Osteoblast (primary cell): ENCODE measurements around the gene COX4I2. TPM values are rescaled to one million over a fixed set of nuclear protein-coding genes. Genes with fewer than 3 reads are reported as not detected.
A peak's percentile ranks its signal among the peaks of the same experiment; 100 is the strongest.

Source experiments
- DNase-seq: peaks from one replicate; pipeline ENCODE4 v3.0.0; 2011; ENCODE audit warnings: low spot score, mixed read lengths; ENCODE audit not compliant: insufficient read length; ENCODE audit errors: missing footprints
- H2AFZ ChIP-seq: 2 replicates; pipeline ENCODE4 v1.6.0; 2011; ENCODE audit warnings: mild to moderate bottlenecking, low read length
- H3K27ac ChIP-seq: 2 replicates; pipeline ENCODE4 v1.5.1; 2011; ENCODE audit warnings: mild to moderate bottlenecking, low read depth, low read length, moderate library complexity
- H3K27me3 ChIP-seq: 2 replicates; pipeline ENCODE4 v1.6.0; 2012; ENCODE audit warnings: mild to moderate bottlenecking, control low read depth, inconsistent platforms, low read length, moderate library complexity; ENCODE audit not compliant: insufficient read depth
- H3K36me3 ChIP-seq: 2 replicates; pipeline ENCODE4 v1.5.1; 2011; ENCODE audit warnings: mild to moderate bottlenecking, low read length, control low read depth, moderate library complexity; ENCODE audit not compliant: insufficient read depth
- H3K4me1 ChIP-seq: 2 replicates; pipeline ENCODE4 v1.5.1; 2011; ENCODE audit warnings: mild to moderate bottlenecking, low read length, control low read depth, moderate library complexity; ENCODE audit not compliant: insufficient read depth
- H3K4me2 ChIP-seq: 2 replicates; pipeline ENCODE4 v1.6.0; 2011; ENCODE audit warnings: mild to moderate bottlenecking, low read length; ENCODE audit not compliant: insufficient read depth
- H3K4me3 ChIP-seq: fragments of 200-600 bp; sonication (generic); 3 replicates; pipeline ENCODE4 v1.5.1; 2012; ENCODE audit warnings: mild to moderate bottlenecking, low read length, inconsistent platforms; ENCODE audit not compliant: insufficient read depth
- H3K79me2 ChIP-seq: 2 replicates; pipeline ENCODE4 v1.6.0; 2012; ENCODE audit warnings: mild to moderate bottlenecking, low read length, control low read depth, inconsistent platforms; ENCODE audit not compliant: insufficient read depth
- H3K9me3 ChIP-seq: 2 replicates; pipeline ENCODE4 v1.5.1; 2011; ENCODE audit warnings: low read depth, low read length, control low read depth
- H4K20me1 ChIP-seq: 2 replicates; pipeline ENCODE4 v1.6.0; 2012; ENCODE audit warnings: mild to moderate bottlenecking, low read length, control low read depth; ENCODE audit not compliant: insufficient read depth
- total RNA-seq: library from RNA; depleted of rRNA; stranded (reverse); fragments of >200 nt; gene quantifications from 2 replicates; pipeline ENCODE4 v1.2.3, GENCODE V29; 2012
- TF ChIP-seq, protein P1 (sequence below): IDR thresholded peaks from 2 replicates; pipeline ENCODE4 v1.5.1; 2011; ENCODE audit warnings: mild to moderate bottlenecking, low read depth, low read length, moderate library complexity; ENCODE audit errors: extremely low read depth

COX4I2 gene
- total RNA-seq, 1 donor = not detected

DNA sequence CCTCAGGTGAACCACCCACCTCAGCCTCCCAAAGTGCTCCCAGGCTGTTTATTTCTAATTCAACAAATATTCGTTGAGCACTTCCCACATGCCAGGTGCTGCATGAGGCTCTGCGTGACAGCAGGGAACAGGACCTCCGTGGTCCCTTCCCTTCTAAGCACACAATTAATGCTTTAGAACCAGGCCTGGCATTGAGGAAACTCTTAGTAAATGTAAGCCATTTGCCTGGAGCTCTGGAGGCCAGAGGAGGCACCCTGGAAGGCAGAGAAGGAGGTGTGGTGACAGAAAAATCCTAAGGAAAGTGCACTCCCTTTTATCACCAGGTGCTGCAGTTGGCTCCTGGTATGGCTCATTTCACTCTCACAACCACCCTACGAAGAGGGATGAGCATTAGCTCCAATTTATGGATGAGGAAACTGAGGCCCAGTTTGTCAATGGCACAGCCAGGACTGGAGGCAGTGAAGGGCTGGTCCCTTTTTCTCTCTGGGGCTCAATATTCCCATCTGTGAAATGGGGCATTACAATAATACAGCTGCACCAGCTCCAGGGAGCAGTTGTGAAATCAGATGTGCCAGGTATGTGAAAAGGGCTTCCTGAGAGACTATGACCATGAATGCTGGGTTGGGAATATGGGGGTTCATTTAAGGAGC lies 40.8 kb upstream of the COX4I2 start:
- Histone ChIP-seq H3K4me3 (no peak overlapping the region), H3K79me2 (no peaks in the 10 kb centered on the region), H2AFZ (no peak overlapping the region), H3K9me3 (no peaks in the 10 kb centered on the region), H3K36me3 (no peaks in the 10 kb centered on the region), H3K27me3 (no peaks in the 10 kb centered on the region), H3K4me2 (no peak overlapping the region), H3K4me1 (peaks cover 18% of the 10 kb centered on the region), H3K27ac (no peak overlapping the region), H4K20me1 (no peaks in the 10 kb centered on the region)
- TF ChIP-seq, protein P1, sequence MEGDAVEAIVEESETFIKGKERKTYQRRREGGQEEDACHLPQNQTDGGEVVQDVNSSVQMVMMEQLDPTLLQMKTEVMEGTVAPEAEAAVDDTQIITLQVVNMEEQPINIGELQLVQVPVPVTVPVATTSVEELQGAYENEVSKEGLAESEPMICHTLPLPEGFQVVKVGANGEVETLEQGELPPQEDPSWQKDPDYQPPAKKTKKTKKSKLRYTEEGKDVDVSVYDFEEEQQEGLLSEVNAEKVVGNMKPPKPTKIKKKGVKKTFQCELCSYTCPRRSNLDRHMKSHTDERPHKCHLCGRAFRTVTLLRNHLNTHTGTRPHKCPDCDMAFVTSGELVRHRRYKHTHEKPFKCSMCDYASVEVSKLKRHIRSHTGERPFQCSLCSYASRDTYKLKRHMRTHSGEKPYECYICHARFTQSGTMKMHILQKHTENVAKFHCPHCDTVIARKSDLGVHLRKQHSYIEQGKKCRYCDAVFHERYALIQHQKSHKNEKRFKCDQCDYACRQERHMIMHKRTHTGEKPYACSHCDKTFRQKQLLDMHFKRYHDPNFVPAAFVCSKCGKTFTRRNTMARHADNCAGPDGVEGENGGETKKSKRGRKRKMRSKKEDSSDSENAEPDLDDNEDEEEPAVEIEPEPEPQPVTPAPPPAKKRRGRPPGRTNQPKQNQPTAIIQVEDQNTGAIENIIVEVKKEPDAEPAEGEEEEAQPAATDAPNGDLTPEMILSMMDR = no peak
- no peak for DNase-seq

DNA sequence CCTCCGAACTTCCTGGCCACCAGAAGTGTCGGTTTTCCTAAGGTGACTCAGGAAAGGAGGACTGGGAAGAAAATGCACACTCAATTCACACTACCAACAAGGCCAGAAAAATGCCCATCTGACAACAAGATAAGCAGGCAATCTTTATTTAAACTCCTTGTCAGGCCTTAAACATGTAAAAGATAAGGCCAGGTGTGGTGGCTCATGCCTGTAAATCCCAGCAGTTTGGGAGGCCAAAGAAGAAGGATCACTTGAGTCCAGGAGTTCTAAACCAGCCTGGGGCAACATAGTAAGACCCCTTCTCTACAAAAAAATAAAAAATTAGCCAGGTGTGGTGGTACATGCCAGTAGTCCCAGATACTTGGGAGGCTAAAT lies 40.2 kb upstream of the COX4I2 start:
- Histone ChIP-seq H3K27me3 (no peaks in the 10 kb centered on the region), H4K20me1 (no peaks in the 10 kb centered on the region), H3K9me3 (no peaks in the 10 kb centered on the region), H3K27ac (no peak overlapping the region), H3K36me3 (no peaks in the 10 kb centered on the region), H2AFZ (no peak overlapping the region), H3K79me2 (no peaks in the 10 kb centered on the region), H3K4me2 (no peak overlapping the region), H3K4me1 (peaks cover 18% of the 10 kb centered on the region), H3K4me3 (no peak overlapping the region)
- TF ChIP-seq, protein P1 = no peak
- DNase-seq = no peak

DNA sequence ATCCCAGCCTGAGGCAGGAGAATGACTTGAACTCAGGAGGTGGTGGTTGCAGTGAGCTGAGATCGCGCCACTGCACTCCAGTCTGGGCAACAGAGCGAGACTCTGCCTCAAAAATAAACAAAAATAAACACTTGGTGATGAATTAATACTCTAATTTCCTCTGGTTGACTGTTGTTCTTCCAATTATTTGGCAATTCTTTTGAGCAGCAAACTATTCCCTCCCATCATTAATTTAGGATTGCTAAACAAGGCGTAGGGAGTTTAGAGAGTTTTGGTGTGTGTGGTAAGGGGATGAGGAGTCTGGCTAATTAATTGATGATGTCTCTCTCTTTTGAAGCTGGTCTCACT lies 35.3 kb upstream of the COX4I2 start:
- peak overlapping the region; percentile 26 for H3K4me3 ChIP-seq

DNA sequence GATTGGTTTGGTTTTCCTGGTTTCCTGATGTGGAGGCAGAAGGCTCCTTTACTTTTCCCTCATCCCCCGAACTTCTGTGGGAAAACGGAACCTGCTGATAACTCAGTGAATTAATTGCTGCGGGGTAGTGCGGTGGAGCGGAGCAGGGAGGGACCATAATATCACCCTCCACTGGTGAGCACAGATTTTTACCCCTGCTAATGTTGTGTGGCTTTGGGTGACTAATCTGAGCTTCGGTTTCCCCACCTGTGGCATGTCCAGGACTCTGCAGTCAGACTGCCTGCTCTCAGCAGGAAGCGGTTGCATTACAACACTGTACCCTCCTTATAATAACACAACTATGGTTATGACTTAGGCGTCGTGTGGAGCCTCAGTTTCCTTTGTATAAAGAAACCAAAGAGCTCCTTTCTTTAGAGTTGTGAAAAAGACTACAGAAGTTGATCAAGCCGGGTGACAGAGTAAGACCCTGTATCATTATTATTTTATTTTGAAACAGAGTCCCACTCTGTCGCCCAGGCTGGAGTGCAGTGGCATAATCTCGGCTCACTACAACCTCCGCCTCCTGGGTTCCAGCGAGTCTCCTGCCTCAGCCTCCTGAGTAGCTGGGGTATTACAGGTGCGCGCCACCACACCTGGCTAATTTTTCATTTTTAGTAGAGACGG lies 34.8 kb upstream of the COX4I2 start:
- Histone ChIP-seq H3K27ac (peak overlapping the region; percentile 54), H3K4me1 (peaks cover 37% of the 10 kb centered on the region), H3K9me3 (no peaks in the 10 kb centered on the region), H3K36me3 (peaks cover 9% of the 10 kb centered on the region), H3K27me3 (no peaks in the 10 kb centered on the region), H3K4me3 (peak overlapping the region; percentile 26), H3K79me2 (peaks cover 19% of the 10 kb centered on the region), H3K4me2 (peak overlapping the region; percentile 72), H4K20me1 (peaks cover 21% of the 10 kb centered on the region), H2AFZ (peak overlapping the region; percentile 18)
- TF ChIP-seq, protein P1 = no peak
- DNase-seq = peak; percentile 79

More for the DNA sequence above, 35.3 kb upstream of the COX4I2 start:
- H3K36me3 ChIP-seq = peaks cover 9% of the 10 kb centered on the region
- peak overlapping the region; percentile 54 for H3K27ac ChIP-seq
- DNase-seq = peak; percentile 58
- TF ChIP-seq, protein P1 = no peak
- peak overlapping the region; percentile 18 for H2AFZ ChIP-seq
- peaks cover 32% of the 10 kb centered on the region for H3K4me1 ChIP-seq
- peaks cover 18% of the 10 kb centered on the region for H4K20me1 ChIP-seq
- H3K9me3 ChIP-seq = no peaks in the 10 kb centered on the region
- H3K79me2 ChIP-seq = peaks cover 19% of the 10 kb centered on the region
- no peaks in the 10 kb centered on the region for H3K27me3 ChIP-seq
- peak overlapping the region; percentile 72 for H3K4me2 ChIP-seq
